ENCODE results near the gene SGMS1. TPM values are rescaled to one million over a fixed set of nuclear protein-coding genes. Genes with fewer than 3 reads are reported as not detected.
"Not testable (repeated sequence)": the region's sequence is repeated elsewhere in the genome, so short reads cannot be mapped to it uniquely, and the experiment has no call there.

SGMS1 gene
- total RNA-seq, 1 experiment from 2014 or later, result 24.7 TPM

- DNase-seq (ENCODE audit: unreplicated experiment), result no peak
- no peaks in the 10 kb centered on the region for H3K36me3 Mint-ChIP-seq (ENCODE audit: insufficient read depth, unreplicated experiment)
- H3K27ac Mint-ChIP-seq (ENCODE audit: low read depth, unreplicated experiment), result no peak overlapping the region
- ChIA-PET CTCF (interaction anchor here (0.6 to 1.4 kb wide), 6 partner anchors 11 to 1668 kb away, joined by 3 to 6 read pairs (median 4); no protein-coding TSS in a partner anchor), POLR2A (no interaction called here)
- no peaks in the 10 kb centered on the region for H3K9me3 Mint-ChIP-seq (ENCODE audit: unreplicated experiment)
- H3K4me1 Mint-ChIP-seq (ENCODE audit: insufficient read depth, unreplicated experiment), result peaks cover 4% of the 10 kb centered on the region
- H3K27me3 Mint-ChIP-seq (ENCODE audit: insufficient read depth, unreplicated experiment), result no peaks in the 10 kb centered on the region
- TF ChIP-seq CTCF (IDR thresholded peaks at IDR 0.05; ENCODE audit: unreplicated experiment), result no peak
- H3K4me3 Mint-ChIP-seq (ENCODE audit: unreplicated experiment), result no peak overlapping the region
- BruUV-seq (replicated peaks), result no TSS peak
- intact Hi-C loops (cut with micrococcal nuclease), result no loop called here
Observed at GRCh38 chr10:50648089-50648934, 24.6 kb upstream of the SGMS1 start.

GRCh38 chr10:50647350-50647749, 23.6 kb upstream of the SGMS1 start:
- H3K4me3 Mint-ChIP-seq (ENCODE audit: unreplicated experiment); intact Hi-C loops (cut with micrococcal nuclease); H3K27ac Mint-ChIP-seq (ENCODE audit: low read depth, unreplicated experiment); H3K4me1 Mint-ChIP-seq (ENCODE audit: insufficient read depth, unreplicated experiment); H3K36me3 Mint-ChIP-seq (ENCODE audit: insufficient read depth, unreplicated experiment); DNase-seq (ENCODE audit: unreplicated experiment); BruUV-seq (replicated peaks); H3K9me3 Mint-ChIP-seq (ENCODE audit: unreplicated experiment); H3K27me3 Mint-ChIP-seq (ENCODE audit: insufficient read depth, unreplicated experiment): not testable (repeated sequence)
- ChIA-PET CTCF (interaction anchor here (0.6 to 1.4 kb wide), 6 partner anchors 9 to 1669 kb away, joined by 3 to 5 read pairs (median 3); no protein-coding TSS in a partner anchor), POLR2A (interaction anchor here (0.7 kb wide), 1 partner anchor 420 kb away, joined by 4 read pairs; no protein-coding TSS in a partner anchor)

GRCh38 chr10:50645236-50645635, 21.5 kb upstream of the SGMS1 start:
- no TSS peak for BruUV-seq (replicated peaks)
- no peak for DNase-seq (ENCODE audit: unreplicated experiment)
- no peaks in the 10 kb centered on the region for H3K9me3 Mint-ChIP-seq (ENCODE audit: unreplicated experiment)
- no peaks in the 10 kb centered on the region for H3K27me3 Mint-ChIP-seq (ENCODE audit: insufficient read depth, unreplicated experiment)
- H3K4me1 Mint-ChIP-seq (ENCODE audit: insufficient read depth, unreplicated experiment), result no peaks in the 10 kb centered on the region
- no peak overlapping the region for H3K4me3 Mint-ChIP-seq (ENCODE audit: unreplicated experiment)
- CTCF ChIA-PET, result interaction anchor here (1.1 kb wide), 1 partner anchor 19 kb away, joined by 6 read pairs; no protein-coding TSS in a partner anchor
- no peak overlapping the region for H3K27ac Mint-ChIP-seq (ENCODE audit: low read depth, unreplicated experiment)
- intact Hi-C loops (cut with micrococcal nuclease), result no loop called here
- no peak for TF ChIP-seq CTCF (IDR thresholded peaks at IDR 0.05; ENCODE audit: unreplicated experiment)
- H3K36me3 Mint-ChIP-seq (ENCODE audit: insufficient read depth, unreplicated experiment), result no peaks in the 10 kb centered on the region
- POLR2A ChIA-PET, result no interaction called here

GRCh38 chr10:50641626-50642025, 17.9 kb upstream of the SGMS1 start:
- H3K4me1 Mint-ChIP-seq (ENCODE audit: insufficient read depth, unreplicated experiment), result no peaks in the 10 kb centered on the region
- H3K36me3 Mint-ChIP-seq (ENCODE audit: insufficient read depth, unreplicated experiment), result no peaks in the 10 kb centered on the region
- ChIA-PET POLR2A (no interaction called here), CTCF (no interaction called here)
- intact Hi-C loops (cut with micrococcal nuclease), result no loop called here
- TF ChIP-seq CTCF (IDR thresholded peaks at IDR 0.05; ENCODE audit: unreplicated experiment), result no peak
- no peaks in the 10 kb centered on the region for H3K27me3 Mint-ChIP-seq (ENCODE audit: insufficient read depth, unreplicated experiment)
- no peaks in the 10 kb centered on the region for H3K9me3 Mint-ChIP-seq (ENCODE audit: unreplicated experiment)
- no peak overlapping the region for H3K4me3 Mint-ChIP-seq (ENCODE audit: unreplicated experiment)
- DNase-seq (ENCODE audit: unreplicated experiment), result peak; percentile 26
- BruUV-seq (replicated peaks), result no TSS peak
- no peak overlapping the region for H3K27ac Mint-ChIP-seq (ENCODE audit: low read depth, unreplicated experiment)

Measured in MCF 10A (cell line).